AG09309 (cell line): ENCODE results near the gene HTT-AS.
A peak's percentile ranks its signal among the peaks of the same experiment; 100 is the strongest.

Source experiments
- DNase-seq: peaks from one replicate; pipeline ENCODE4 v3.0.0-alpha.2; 2010; ENCODE audit warnings: low read depth
- H3K4me3 ChIP-seq: 2 replicates; pipeline ENCODE4 v1.5.1; 2011; ENCODE audit warnings: mild to moderate bottlenecking, low read depth, low read length, moderate library complexity; ENCODE audit not compliant: control insufficient read depth
- TF ChIP-seq, protein P1 (sequence below): IDR thresholded peaks from 2 replicates; pipeline ENCODE4 v1.5.1; 2011; ENCODE audit warnings: mild to moderate bottlenecking, low read depth, low read length, inconsistent platforms; ENCODE audit not compliant: insufficient read depth, control insufficient read depth; ENCODE audit errors: missing control alignments

The HTT-AS gene

DNA sequence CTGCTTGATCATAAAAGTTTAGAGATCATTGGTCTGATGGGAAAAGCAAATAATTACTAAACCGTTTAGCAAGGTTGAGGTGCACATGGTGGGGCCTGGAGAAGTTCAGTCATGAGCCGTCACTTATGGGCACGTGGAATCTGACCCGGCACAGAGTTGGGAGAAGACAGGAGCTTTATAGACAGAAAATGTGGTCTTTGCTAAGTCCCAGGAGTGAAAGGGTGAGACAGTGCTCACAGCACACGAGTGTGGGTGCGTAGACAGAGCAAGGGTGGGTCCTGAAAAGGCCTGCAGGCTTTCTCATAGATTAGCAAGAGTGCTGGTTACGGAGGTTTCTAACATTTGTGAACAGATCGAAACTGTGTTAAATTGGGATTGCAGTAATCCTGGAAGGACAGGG is 44.0 kb upstream of the HTT-AS start:
- no peak overlapping the region for H3K4me3 ChIP-seq
- TF ChIP-seq, protein P1, sequence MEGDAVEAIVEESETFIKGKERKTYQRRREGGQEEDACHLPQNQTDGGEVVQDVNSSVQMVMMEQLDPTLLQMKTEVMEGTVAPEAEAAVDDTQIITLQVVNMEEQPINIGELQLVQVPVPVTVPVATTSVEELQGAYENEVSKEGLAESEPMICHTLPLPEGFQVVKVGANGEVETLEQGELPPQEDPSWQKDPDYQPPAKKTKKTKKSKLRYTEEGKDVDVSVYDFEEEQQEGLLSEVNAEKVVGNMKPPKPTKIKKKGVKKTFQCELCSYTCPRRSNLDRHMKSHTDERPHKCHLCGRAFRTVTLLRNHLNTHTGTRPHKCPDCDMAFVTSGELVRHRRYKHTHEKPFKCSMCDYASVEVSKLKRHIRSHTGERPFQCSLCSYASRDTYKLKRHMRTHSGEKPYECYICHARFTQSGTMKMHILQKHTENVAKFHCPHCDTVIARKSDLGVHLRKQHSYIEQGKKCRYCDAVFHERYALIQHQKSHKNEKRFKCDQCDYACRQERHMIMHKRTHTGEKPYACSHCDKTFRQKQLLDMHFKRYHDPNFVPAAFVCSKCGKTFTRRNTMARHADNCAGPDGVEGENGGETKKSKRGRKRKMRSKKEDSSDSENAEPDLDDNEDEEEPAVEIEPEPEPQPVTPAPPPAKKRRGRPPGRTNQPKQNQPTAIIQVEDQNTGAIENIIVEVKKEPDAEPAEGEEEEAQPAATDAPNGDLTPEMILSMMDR: no peak
- no peak for DNase-seq

DNA sequence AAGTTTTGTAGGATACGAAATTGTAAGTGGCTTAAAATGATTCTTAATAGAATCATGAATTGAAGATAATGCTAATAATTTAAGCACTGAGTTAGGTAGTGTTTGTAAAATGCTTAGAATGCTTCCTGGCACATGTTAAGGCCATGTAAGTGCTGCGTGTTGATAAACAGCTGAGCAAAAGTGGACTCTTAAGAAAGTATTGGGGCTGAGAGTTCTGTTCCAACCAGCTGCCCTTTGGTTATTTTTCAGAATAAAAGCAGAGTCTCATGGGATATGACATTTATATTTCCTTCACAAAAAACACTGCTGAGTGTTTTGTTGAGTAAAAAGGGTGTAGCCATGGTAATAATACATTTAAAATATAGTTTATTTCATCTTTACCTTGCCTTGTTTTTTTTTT is 42.6 kb upstream of the HTT-AS start:
- no peak overlapping the region for H3K4me3 ChIP-seq
- TF ChIP-seq, protein P1: no peak
- DNase-seq: no peak

DNA sequence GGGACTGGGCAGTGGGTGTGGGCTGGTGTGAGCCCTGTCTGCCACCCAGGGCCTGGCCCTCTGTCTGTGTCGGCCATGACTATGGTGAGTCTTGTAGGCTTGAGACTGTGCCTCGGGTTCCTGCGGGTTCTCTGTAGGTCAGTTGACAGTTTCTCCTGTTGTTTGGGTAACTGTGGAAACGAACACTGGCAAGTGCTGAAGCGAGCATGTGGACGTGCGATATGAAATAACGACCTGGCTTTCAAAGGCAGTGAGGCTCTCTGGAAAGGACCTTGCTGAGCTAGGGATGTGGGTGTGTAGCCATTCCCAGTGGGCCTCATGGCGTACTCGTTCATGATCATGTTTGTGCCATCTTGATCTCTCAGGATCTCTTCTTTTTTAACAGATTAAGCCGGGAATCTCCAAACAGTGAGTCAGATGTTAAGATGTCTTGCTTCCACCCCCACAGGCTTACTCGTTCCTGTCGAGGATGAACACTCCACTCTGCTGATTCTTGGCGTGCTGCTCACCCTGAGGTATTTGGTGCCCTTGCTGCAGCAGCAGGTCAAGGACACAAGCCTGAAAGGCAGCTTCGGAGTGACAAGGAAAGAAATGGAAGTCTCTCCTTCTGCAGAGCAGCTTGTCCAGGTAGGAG is 41.4 kb upstream of the HTT-AS start:
- TF ChIP-seq, protein P1: no peak
- no peak for DNase-seq
- H3K4me3 ChIP-seq: no peak overlapping the region

DNA sequence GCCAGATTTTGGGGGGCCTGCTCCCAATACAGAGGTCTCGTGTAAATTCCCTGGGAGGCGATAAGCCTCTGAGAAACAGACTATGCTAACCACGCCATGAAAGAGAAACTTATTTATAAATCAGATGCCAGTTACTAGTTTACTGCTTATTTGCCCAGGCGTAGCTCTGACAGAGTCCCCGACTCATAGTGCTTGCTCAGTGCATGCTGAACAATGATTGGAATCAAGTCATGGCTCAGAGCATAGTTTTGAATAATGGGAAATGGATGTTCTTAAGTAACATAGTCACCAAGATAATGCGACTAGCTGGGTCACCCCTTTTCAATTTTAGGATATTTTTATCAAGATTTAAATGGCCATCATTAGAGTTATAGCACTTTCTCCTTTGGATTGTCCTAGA is 40.0 kb upstream of the HTT-AS start:
- no peak overlapping the region for H3K4me3 ChIP-seq
- TF ChIP-seq, protein P1: no peak
- peak; percentile 65 for DNase-seq

DNA sequence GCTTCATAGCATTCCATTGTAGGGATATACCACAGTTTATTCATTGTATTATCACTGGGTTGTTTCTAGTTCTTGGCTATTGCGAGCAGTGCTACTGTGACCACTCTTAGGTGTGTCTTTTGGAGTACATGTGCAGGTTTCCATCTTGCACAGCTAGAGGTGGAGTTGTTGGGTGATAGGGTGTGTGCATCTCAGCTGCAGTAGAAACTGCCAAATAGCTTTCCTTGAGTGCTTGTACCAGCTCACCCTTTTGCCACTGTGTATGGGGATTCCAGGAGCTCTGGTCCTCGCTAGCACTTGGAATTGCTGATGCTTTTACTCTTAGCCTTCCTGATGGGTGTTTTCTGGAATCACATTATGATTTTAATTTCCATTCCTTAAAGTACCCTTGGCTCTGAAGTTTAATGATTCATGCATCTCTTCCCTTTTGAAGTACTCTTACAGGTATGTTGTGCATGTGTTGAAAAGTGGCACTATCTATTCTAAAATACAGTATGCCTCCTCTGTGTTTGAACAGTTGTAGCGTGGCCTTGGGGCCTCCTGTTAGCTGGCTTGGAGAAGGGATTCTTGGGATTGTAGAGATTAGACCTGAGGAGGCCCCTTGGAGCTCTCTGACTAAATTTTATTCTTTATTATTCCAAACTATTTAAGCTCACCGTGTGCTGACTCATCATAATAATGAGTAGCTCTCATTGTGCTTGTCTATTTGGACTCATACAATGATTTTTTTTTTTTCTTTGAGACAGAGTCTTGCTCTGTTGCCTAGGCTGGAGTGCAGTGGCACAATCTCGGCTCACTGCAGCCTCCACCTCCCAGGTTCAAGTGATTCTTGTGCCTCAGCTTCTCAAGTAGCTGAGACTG is 38.5 kb upstream of the HTT-AS start:
- TF ChIP-seq, protein P1: no peak
- no peak for DNase-seq

DNA sequence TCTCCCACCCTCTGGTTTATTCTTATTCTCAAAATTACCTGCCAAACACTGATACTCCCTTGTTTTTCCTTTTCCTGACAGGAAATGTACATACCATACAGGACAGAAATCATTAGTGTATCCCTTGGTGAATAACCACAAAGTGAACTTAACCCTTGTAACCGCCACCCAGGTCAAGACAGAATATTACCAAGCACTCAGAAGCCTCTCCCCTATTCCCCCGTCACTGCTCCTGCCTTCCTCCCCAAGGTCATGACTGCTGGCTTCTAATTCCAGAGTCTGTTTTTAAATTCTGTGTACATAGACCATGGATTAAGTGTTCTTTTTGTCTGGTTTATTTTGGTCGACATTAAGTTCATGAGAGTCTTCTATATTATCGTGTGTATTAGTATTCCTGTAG is 37.9 kb upstream of the HTT-AS start:
- DNase-seq: no peak
- TF ChIP-seq, protein P1: no peak
- H3K4me3 ChIP-seq: no peak overlapping the region

More for the DNA sequence above, 38.5 kb upstream of the HTT-AS start:
- H3K4me3 ChIP-seq: no peak overlapping the region
